ENCODE measurements around the gene PHETA2.
"Not testable (repeated sequence)": the region's sequence is repeated elsewhere in the genome, so short reads cannot be mapped to it uniquely, and the experiment has no call there.

Gene PHETA2

GRCh38 chr22:42068291-42068690, 5.8 kb upstream of the PHETA2 start:
- no peak overlapping the region for H3K27ac ChIP-seq (ENCODE audit: low read depth, low read length)
- no peaks in the 10 kb centered on the region for H3K9me3 ChIP-seq (ENCODE audit: control insufficient read depth in 1 of 2, low read length in 2 of 2)
- H3K36me3 ChIP-seq (ENCODE audit: control insufficient read depth in 1 of 2, insufficient read depth in 2 of 2, low read length in 2 of 2): peaks cover 14 to 34% of the 10 kb centered on the region in 2 donors
- no peak overlapping the region for H3K4me3 ChIP-seq (ENCODE audit: low read depth in 1 of 2, low read length in 2 of 2)
- peaks cover 24 to 27% of the 10 kb centered on the region in 2 donors for H3K4me1 ChIP-seq (ENCODE audit: control insufficient read depth in 1 of 2, insufficient read depth in 2 of 2, low read length in 2 of 2)
- H3K9ac ChIP-seq (ENCODE audit: low read depth in 1 of 2, low read length in 2 of 2): no peak overlapping the region
- H3K27me3 ChIP-seq (ENCODE audit: control insufficient read depth in 1 of 2, insufficient read depth in 2 of 2, low read length in 2 of 2): no peaks in the 10 kb centered on the region

- H3K27ac ChIP-seq (ENCODE audit: low read depth, low read length): peak overlapping the region; percentile 92
- H3K9ac ChIP-seq (ENCODE audit: low read depth in 1 of 2, low read length in 2 of 2): peak overlapping the region; percentile 84 to 85
- H3K4me3 ChIP-seq (ENCODE audit: low read depth in 1 of 2, low read length in 2 of 2): peak overlapping the region; percentile 75 to 79
- H3K27me3 ChIP-seq (ENCODE audit: control insufficient read depth in 1 of 2, insufficient read depth in 2 of 2, low read length in 2 of 2): no peaks in the 10 kb centered on the region
- peaks cover 31% of the 10 kb centered on the region in 2 donors for H3K4me1 ChIP-seq (ENCODE audit: control insufficient read depth in 1 of 2, insufficient read depth in 2 of 2, low read length in 2 of 2)
- peaks cover 14 to 33% of the 10 kb centered on the region in 2 donors for H3K36me3 ChIP-seq (ENCODE audit: control insufficient read depth in 1 of 2, insufficient read depth in 2 of 2, low read length in 2 of 2)
- no peaks in the 10 kb centered on the region for H3K9me3 ChIP-seq (ENCODE audit: control insufficient read depth in 1 of 2, low read length in 2 of 2)
Measured at GRCh38 chr22:42069801-42070516, 4.1 kb upstream of the PHETA2 start.

GRCh38 chr22:42070517-42071422, 3.3 kb upstream of the PHETA2 start, which contains the start of gene NAGA:
NAGA (minus strand) TSS chr22:42070812; CDS start chr22:42070297, 515 bp downstream.
- Histone ChIP-seq H3K27me3 (ENCODE audit: control insufficient read depth in 1 of 2, insufficient read depth in 2 of 2, low read length in 2 of 2) (no peaks in the 10 kb centered on the region), H3K4me3 (ENCODE audit: low read depth in 1 of 2, low read length in 2 of 2) (peak within 1 kb of the TSS; percentile 75 to 79), H3K9me3 (ENCODE audit: control insufficient read depth in 1 of 2, low read length in 2 of 2) (no peaks in the 10 kb centered on the region), H3K4me1 (ENCODE audit: control insufficient read depth in 1 of 2, insufficient read depth in 2 of 2, low read length in 2 of 2) (peaks cover 33% of the 10 kb centered on the region in 2 donors), H3K36me3 (ENCODE audit: control insufficient read depth in 1 of 2, insufficient read depth in 2 of 2, low read length in 2 of 2) (peaks cover 14 to 25% of the 10 kb centered on the region in 2 donors), H3K27ac (ENCODE audit: low read depth, low read length) (peak within 1 kb of the TSS; percentile 92), H3K9ac (ENCODE audit: low read depth in 1 of 2, low read length in 2 of 2) (peak within 1 kb of the TSS; percentile 84 to 85)

GRCh38 chr22:42071508-42071907, 2.5 kb upstream of the PHETA2 start:
- not testable (repeated sequence) for H3K27ac ChIP-seq (ENCODE audit: low read depth, low read length); H3K9me3 ChIP-seq (ENCODE audit: control insufficient read depth in 1 of 2, low read length in 2 of 2); H3K27me3 ChIP-seq (ENCODE audit: control insufficient read depth in 1 of 2, insufficient read depth in 2 of 2, low read length in 2 of 2)
- H3K9ac ChIP-seq (ENCODE audit: low read depth in 1 of 2, low read length in 2 of 2): peak overlapping the region; percentile 84 to 85
- H3K4me3 ChIP-seq (ENCODE audit: low read depth in 1 of 2, low read length in 2 of 2): peak overlapping the region; percentile 75 to 79
- peaks cover 12 to 18% of the 10 kb centered on the region in 2 donors for H3K36me3 ChIP-seq (ENCODE audit: control insufficient read depth in 1 of 2, insufficient read depth in 2 of 2, low read length in 2 of 2)
- H3K4me1 ChIP-seq (ENCODE audit: control insufficient read depth in 1 of 2, insufficient read depth in 2 of 2, low read length in 2 of 2): peaks cover 33% of the 10 kb centered on the region in 2 donors

GRCh38 chr22:42072606-42073330, 1.3 kb upstream of the PHETA2 start:
- H3K27ac ChIP-seq (ENCODE audit: low read depth, low read length): no peak overlapping the region
- H3K4me1 ChIP-seq (ENCODE audit: control insufficient read depth in 1 of 2, insufficient read depth in 2 of 2, low read length in 2 of 2): peaks cover 33 to 36% of the 10 kb centered on the region in 2 donors

GRCh38 chr22:42073621-42074041, 417 bp upstream of the PHETA2 start:
- H3K9me3 ChIP-seq (ENCODE audit: control insufficient read depth in 1 of 2, low read length in 2 of 2): no peaks in the 10 kb centered on the region
- peak overlapping the region; percentile 85 for H3K27ac ChIP-seq (ENCODE audit: low read depth, low read length)
- H3K4me3 ChIP-seq (ENCODE audit: low read depth in 1 of 2, low read length in 2 of 2): peak overlapping the region; percentile 75 to 77
- H3K4me1 ChIP-seq (ENCODE audit: control insufficient read depth in 1 of 2, insufficient read depth in 2 of 2, low read length in 2 of 2): peaks cover 39 to 44% of the 10 kb centered on the region in 2 donors
- no peaks in the 10 kb centered on the region for H3K27me3 ChIP-seq (ENCODE audit: control insufficient read depth in 1 of 2, insufficient read depth in 2 of 2, low read length in 2 of 2)
- H3K9ac ChIP-seq (ENCODE audit: low read depth in 1 of 2, low read length in 2 of 2): peak overlapping the region in 1 of 2 donors; percentile 83
- peaks cover 0 to 3% of the 10 kb centered on the region in 2 donors for H3K36me3 ChIP-seq (ENCODE audit: control insufficient read depth in 1 of 2, insufficient read depth in 2 of 2, low read length in 2 of 2)

More at GRCh38 chr22:42072606-42073330, 1.3 kb upstream of the PHETA2 start:
- peaks cover under 1 to 8% of the 10 kb centered on the region in 2 donors for H3K36me3 ChIP-seq (ENCODE audit: control insufficient read depth in 1 of 2, insufficient read depth in 2 of 2, low read length in 2 of 2)
- H3K9ac ChIP-seq (ENCODE audit: low read depth in 1 of 2, low read length in 2 of 2): no peak overlapping the region
- no peak overlapping the region for H3K4me3 ChIP-seq (ENCODE audit: low read depth in 1 of 2, low read length in 2 of 2)
- H3K9me3 ChIP-seq (ENCODE audit: control insufficient read depth in 1 of 2, low read length in 2 of 2): no peaks in the 10 kb centered on the region
- no peaks in the 10 kb centered on the region for H3K27me3 ChIP-seq (ENCODE audit: control insufficient read depth in 1 of 2, insufficient read depth in 2 of 2, low read length in 2 of 2)

- Histone ChIP-seq H3K9ac (ENCODE audit: low read depth in 1 of 2, low read length in 2 of 2) (peak overlapping the region; percentile 79 to 83), H3K36me3 (ENCODE audit: control insufficient read depth in 1 of 2, insufficient read depth in 2 of 2, low read length in 2 of 2) (peaks cover 0 to 3% of the 10 kb centered on the region in 2 donors)
Measured at GRCh38 chr22:42074846-42075676, 1.0 kb downstream of the PHETA2 start.

GRCh38 chr22:42076764-42077485, 2.9 kb downstream of the PHETA2 start:
- Histone ChIP-seq H3K27ac (ENCODE audit: low read depth, low read length) (no peak overlapping the region), H3K27me3 (ENCODE audit: control insufficient read depth in 1 of 2, insufficient read depth in 2 of 2, low read length in 2 of 2) (no peaks in the 10 kb centered on the region), H3K36me3 (ENCODE audit: control insufficient read depth in 1 of 2, insufficient read depth in 2 of 2, low read length in 2 of 2) (peaks cover 0 to 5% of the 10 kb centered on the region in 2 donors), H3K9me3 (ENCODE audit: control insufficient read depth in 1 of 2, low read length in 2 of 2) (no peaks in the 10 kb centered on the region), H3K9ac (ENCODE audit: low read depth in 1 of 2, low read length in 2 of 2) (no peak overlapping the region), H3K4me1 (ENCODE audit: control insufficient read depth in 1 of 2, insufficient read depth in 2 of 2, low read length in 2 of 2) (peaks cover 33 to 40% of the 10 kb centered on the region in 2 donors), H3K4me3 (ENCODE audit: low read depth in 1 of 2, low read length in 2 of 2) (no peak overlapping the region)

More at GRCh38 chr22:42074846-42075676, 1.0 kb downstream of the PHETA2 start:
- no peaks in the 10 kb centered on the region for H3K9me3 ChIP-seq (ENCODE audit: control insufficient read depth in 1 of 2, low read length in 2 of 2)
- peak overlapping the region; percentile 75 to 77 for H3K4me3 ChIP-seq (ENCODE audit: low read depth in 1 of 2, low read length in 2 of 2)
- H3K4me1 ChIP-seq (ENCODE audit: control insufficient read depth in 1 of 2, insufficient read depth in 2 of 2, low read length in 2 of 2): peaks cover 39 to 43% of the 10 kb centered on the region in 2 donors
- no peaks in the 10 kb centered on the region for H3K27me3 ChIP-seq (ENCODE audit: control insufficient read depth in 1 of 2, insufficient read depth in 2 of 2, low read length in 2 of 2)
- peak overlapping the region; percentile 85 for H3K27ac ChIP-seq (ENCODE audit: low read depth, low read length)
